Aorta (tissue), 5 donors: ENCODE data around the gene BAZ1B. TPM values are rescaled to one million over a fixed set of nuclear protein-coding genes. Genes with fewer than 3 reads are reported as not detected.

Experiments
- ATAC-seq: fragments of 200-7000 bp; cut with Tn5 transposase; one replicate; pipeline ENCODE4 v1.9.1; 2022; ENCODE audit warnings: moderate library complexity; ENCODE audit not compliant: low FRiP score
- DNase-seq, 2 donors: peaks; one replicate each; pipeline ENCODE4 v3.0.0-alpha.2; 2020
- H3K27ac ChIP-seq, 2 donors: one replicate each; pipeline ENCODE4 v1.5.1; 2013; ENCODE audit warnings: low read length in 2 of 2, mild to moderate bottlenecking in 2 of 2, moderate library complexity in 2 of 2, control low read depth in 1 of 2, inconsistent platforms in 1 of 2, low read depth in 1 of 2
- H3K27me3 ChIP-seq, 2 donors: one replicate each; pipeline ENCODE4 v1.6.1; 2013; ENCODE audit warnings: control low read depth in 1 of 2, low read length in 1 of 2, mild to moderate bottlenecking in 1 of 2, moderate library complexity in 1 of 2; ENCODE audit not compliant: insufficient read depth in 2 of 2, control insufficient read depth in 1 of 2
- H3K36me3 ChIP-seq, 2 donors: one replicate each; pipeline ENCODE4 v1.6.1; 2013; ENCODE audit warnings: control low read depth in 1 of 2, low read length in 1 of 2, mild to moderate bottlenecking in 1 of 2; ENCODE audit not compliant: insufficient read depth in 2 of 2, control insufficient read depth in 1 of 2
- H3K4me1 ChIP-seq, 2 donors: one replicate each; pipeline ENCODE4 v1.6.1; 2013; ENCODE audit warnings: low read length in 2 of 2, control low read depth in 1 of 2, mild to moderate bottlenecking in 1 of 2, moderate library complexity in 1 of 2; ENCODE audit not compliant: insufficient read depth in 2 of 2, control insufficient read depth in 1 of 2
- H3K4me3 ChIP-seq, 2 donors: one replicate each; pipeline ENCODE4 v1.5.1; 2013; ENCODE audit warnings: low read length in 2 of 2, control low read depth in 1 of 2, mild to moderate bottlenecking in 1 of 2
- H3K9me3 ChIP-seq: one replicate; pipeline ENCODE4 v1.6.1; 2013; ENCODE audit warnings: mild to moderate bottlenecking, low read length; ENCODE audit not compliant: control insufficient read depth
- WGBS, 2 donors: extraction: QIAGEN DNeasy Blood & Tissue Kit; methylation state at CpG; one replicate each; pipeline ENCODE4 v1.1.7; 2013; 5-methylcytosine and 5-hydroxymethylcytosine counted together
- intact Hi-C, 2 donors: fragments of 100-400 bp; cut with DNase I; formaldehyde crosslinking; loops; one replicate each; pipeline versions ENCODE4 v1.14.2 to v1.15.0; 2022
- polyA plus RNA-seq, 2 donors: library from polyadenylated mRNA; stranded (reverse); fragments of 200-250 nt; gene quantifications; one replicate each; pipeline ENCODE4 v1.2.3, GENCODE V29; 2013
- total RNA-seq, 2 donors: library from RNA; stranded (reverse); fragmentation: NEBNext Ultra II Directional; extraction: Animal tissue kit (Norgen Biotek cat#: 25700); gene quantifications; one replicate each; pipeline ENCODE4 v1.2.1, GENCODE V29; 2021
- donor health status: healthy with polysubstance abuse.
- donor health status: Bipolar disorder and iron deficiency.
- donor health status: DM: no; HTN: no; CAD: no.
- donor health status: DM: no; HTN: no; CAD: no.
- donor health status: DM: yes; HTN: yes; CAD: no.

The BAZ1B gene
- total and polyA plus RNA-seq, 4 donors: 19.1 to 60.0 (median 36.6) TPM

DNA sequence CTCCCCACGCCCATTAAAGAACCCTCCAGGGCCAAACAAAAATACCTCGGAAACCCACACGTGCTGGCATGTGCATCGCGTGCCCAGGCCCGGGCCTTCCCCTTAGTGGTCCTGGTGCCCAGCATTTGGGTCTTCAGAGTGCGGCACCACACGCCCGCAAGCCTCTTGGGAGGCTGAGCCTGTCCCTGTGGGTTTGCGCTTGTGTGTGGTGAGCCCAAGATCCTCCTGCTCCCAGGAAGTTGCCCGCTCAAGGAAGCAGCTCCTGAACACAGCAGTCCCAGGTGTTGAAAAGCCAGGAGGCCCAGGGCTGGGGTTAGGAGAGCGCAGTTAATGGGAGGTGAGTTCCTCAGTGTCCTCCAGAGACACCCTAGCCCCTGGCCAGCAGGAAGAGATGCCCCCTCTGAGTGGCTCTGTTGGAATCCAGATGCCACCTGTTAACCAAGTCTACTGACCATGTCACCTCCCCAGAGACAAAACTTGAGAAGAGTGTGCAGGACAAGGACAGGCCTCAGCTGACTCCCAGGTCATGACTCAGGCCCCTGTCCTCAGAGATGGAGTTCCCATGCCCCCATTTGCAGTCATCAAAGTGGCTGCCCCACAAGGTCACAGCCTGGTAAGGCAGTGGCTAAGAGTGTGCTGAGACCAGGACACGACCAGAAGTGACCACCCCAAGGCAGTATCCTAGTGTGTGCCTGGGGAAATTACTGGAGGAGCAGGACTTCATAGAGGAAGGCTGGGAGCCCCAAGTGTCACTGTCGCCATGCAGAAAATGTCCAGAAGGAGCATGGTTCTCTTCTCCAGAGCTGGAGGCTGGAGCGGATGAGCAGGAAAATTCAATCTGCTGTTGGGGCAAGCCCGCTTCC lies 83.3 kb downstream of the BAZ1B start:
- 75 to 79% methylated on average over 16 of the region's 16 CpGs for WGBS, 2 donors
- intact Hi-C loops: no loop called here
- Histone ChIP-seq H3K27me3 (no peaks in the 10 kb centered on the region), H3K4me3 (no peak overlapping the region), H3K9me3 (no peaks in the 10 kb centered on the region), H3K27ac (no peak overlapping the region), H3K4me1 (no peaks in the 10 kb centered on the region), H3K36me3 (peaks cover 7 to 9% of the 10 kb centered on the region in 2 donors)
- DNase-seq (no peak), ATAC-seq (no peak)

GRCh38 chr7:73437621-73438416 lies 84.3 kb downstream of the BAZ1B start:
- WGBS, 2 donors: 64 to 65% methylated on average over 16 of the region's 16 CpGs
- DNase-seq (no peak), ATAC-seq (no peak)
- Histone ChIP-seq H3K9me3 (no peaks in the 10 kb centered on the region), H3K36me3 (peaks cover 6 to 7% of the 10 kb centered on the region in 2 donors), H3K27ac (no peak overlapping the region), H3K27me3 (no peaks in the 10 kb centered on the region), H3K4me3 (no peak overlapping the region), H3K4me1 (no peaks in the 10 kb centered on the region)
- intact Hi-C loops: no loop called here

DNA sequence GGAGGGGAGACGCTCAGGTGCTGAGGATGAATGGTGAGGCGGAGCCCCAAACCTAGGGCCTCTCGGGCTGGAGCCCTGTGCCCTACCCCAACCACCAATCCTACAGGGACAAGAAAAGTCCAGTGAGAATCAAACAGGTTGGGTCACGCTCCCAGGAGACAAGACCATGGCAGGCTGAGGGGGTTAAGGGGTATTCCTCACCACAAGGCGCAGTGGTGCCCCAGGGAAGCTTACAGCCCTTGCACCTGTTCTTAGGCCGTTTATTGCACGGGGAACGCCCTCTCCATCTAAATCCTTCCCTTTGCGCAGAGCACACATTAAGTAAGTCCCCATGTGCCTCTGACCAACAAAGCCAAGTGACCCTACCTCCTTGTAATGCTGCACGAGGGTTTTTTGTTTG lies 85.0 kb downstream of the BAZ1B start:
- 86 to 87% methylated on average over 10 of the region's 10 CpGs for WGBS, 2 donors
- DNase-seq: no peak
- Histone ChIP-seq H3K27me3 (no peaks in the 10 kb centered on the region), H3K9me3 (no peaks in the 10 kb centered on the region), H3K4me1 (no peaks in the 10 kb centered on the region), H3K27ac (no peak overlapping the region), H3K36me3 (peaks cover 2 to 3% of the 10 kb centered on the region in 2 donors), H3K4me3 (no peak overlapping the region)
- intact Hi-C loops: no loop called here
- ATAC-seq: no peak

DNA sequence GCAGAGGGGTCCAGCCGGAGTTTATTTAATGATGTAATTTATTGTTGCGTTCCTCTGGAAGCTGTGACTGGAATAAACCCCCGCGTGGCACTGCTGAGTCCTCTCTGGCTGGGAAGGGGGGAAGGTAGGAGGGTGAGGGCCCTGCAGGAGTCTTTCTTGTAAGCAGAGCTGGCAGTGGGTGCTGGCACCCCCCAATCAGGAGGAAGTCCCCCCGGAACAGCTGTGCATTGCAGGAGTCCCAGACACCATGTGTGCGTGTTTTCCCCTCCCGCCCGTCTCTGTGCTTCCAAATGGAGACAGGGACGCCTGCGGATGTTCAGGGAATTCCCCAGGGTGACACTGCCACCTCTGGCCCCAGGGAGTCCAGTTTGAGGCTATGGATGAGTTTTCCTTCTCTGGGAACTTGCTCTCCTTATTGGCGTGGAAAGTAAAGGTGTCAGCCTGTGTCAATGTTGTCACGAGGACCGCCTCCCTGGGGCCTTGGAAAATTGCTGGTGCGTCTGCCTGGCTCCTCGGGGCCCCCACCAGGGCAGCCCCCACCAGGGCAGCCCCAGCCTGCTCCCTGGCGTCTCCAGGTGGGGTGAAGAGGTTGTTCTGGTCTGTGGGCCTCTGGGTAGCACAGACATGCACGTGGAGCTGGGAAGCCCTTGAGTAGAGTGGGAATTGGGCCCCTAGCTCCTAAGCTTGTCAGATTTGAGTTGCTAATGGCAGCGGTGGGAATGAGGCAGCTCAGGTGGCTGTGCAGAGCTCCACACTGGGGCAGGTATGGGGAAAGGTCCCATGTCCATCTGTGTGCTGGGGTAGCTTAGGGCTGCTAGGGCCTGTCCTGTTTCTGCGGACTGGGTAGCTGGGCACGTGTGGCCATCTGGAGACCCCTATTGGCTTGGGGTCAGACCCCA lies 85.8 kb downstream of the BAZ1B start:
- ATAC-seq: no peak

DNA sequence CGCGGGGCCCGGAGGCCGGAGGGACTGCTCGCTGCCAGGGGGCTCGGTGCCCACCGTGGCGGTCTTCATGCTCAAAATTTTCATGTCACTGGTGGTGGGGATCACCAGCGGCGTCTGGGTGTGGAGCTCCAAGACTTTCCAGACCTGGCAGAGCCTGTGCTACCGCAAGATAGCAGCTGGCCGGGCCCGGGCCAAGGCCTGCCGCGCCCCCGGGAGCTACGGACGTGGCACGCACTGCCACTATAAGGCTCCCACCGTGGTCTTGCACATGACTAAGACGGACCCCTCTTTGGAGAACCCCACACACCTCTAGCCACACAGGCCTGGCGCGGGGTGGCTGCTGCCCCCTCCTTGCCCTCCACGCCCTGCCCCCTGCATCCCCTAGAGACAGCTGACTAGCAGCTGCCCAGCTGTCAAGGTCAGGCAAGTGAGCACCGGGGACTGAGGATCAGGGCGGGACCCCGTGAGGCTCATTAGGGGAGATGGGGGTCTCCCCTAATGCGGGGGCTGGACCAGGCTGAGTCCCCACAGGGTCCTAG lies 86.6 kb downstream of the BAZ1B start:
- no peaks in the 10 kb centered on the region for H3K36me3 ChIP-seq
- DNase-seq: no peak
- H3K9me3 ChIP-seq: no peaks in the 10 kb centered on the region
- no peaks in the 10 kb centered on the region for H3K27me3 ChIP-seq
- intact Hi-C loops: no loop called here
- H3K4me1 ChIP-seq: no peaks in the 10 kb centered on the region
- no peak overlapping the region for H3K27ac ChIP-seq
- no peak for ATAC-seq
- H3K4me3 ChIP-seq: no peak overlapping the region
- 49 to 51% methylated on average over 28 of the region's 28 CpGs for WGBS, 2 donors

More for the DNA sequence above, 85.8 kb downstream of the BAZ1B start:
- Histone ChIP-seq H3K27me3 (no peaks in the 10 kb centered on the region), H3K9me3 (no peaks in the 10 kb centered on the region), H3K4me3 (no peak overlapping the region), H3K4me1 (no peaks in the 10 kb centered on the region), H3K27ac (no peak overlapping the region), H3K36me3 (peaks cover 0 to 2% of the 10 kb centered on the region in 2 donors)
- no peak for DNase-seq
- 43 to 50% methylated on average over 20 of the region's 20 CpGs for WGBS, 2 donors
- intact Hi-C loops: no loop called here

- intact Hi-C loops: no loop called here
Measured at GRCh38 chr7:73434701-73435069, 87.4 kb downstream of the BAZ1B start.

GRCh38 chr7:73433924-73434700 lies 88.0 kb downstream of the BAZ1B start:
- Histone ChIP-seq H3K27ac (no peak overlapping the region), H3K9me3 (no peaks in the 10 kb centered on the region), H3K27me3 (no peaks in the 10 kb centered on the region), H3K4me3 (peak overlapping the region in 1 of 2 donors; percentile 0), H3K36me3 (no peaks in the 10 kb centered on the region), H3K4me1 (no peaks in the 10 kb centered on the region)
- intact Hi-C loops: no loop called here
- ATAC-seq (no peak), DNase-seq (no peak)
- WGBS, 2 donors: 31 to 33% methylated on average over 86 to 110 of the region's 110 CpGs

More at GRCh38 chr7:73434701-73435069, 87.4 kb downstream of the BAZ1B start:
- H3K27me3 ChIP-seq: no peaks in the 10 kb centered on the region
- 96% methylated on average over 23 to 26 of the region's 26 CpGs for WGBS, 2 donors
- DNase-seq: no peak
- no peak overlapping the region for H3K4me3 ChIP-seq
- no peak for ATAC-seq
- H3K4me1 ChIP-seq: no peaks in the 10 kb centered on the region
- no peaks in the 10 kb centered on the region for H3K36me3 ChIP-seq
- H3K9me3 ChIP-seq: no peaks in the 10 kb centered on the region
- H3K27ac ChIP-seq: no peak overlapping the region
